ENCODE data around the gene CNOT2.

DNA sequence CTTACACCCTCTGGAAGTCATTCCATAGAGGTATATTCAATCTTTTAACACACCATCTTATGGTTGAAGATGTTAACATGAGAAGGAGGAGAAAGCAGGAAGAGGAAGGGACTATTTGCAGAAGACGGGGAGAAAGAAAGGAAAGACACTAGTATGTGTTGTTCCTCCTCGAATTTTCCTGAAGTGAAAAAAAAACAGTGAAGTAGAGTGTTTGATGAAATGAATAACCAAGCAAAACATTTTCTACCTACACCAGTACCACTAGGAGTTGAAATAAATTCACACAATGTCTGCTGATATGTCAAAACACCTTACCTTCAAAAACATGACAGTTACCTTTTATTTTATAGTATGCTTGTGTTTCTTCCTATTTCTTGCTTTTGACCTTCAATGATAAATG lies 1.4 kb upstream of the CNOT2 start:
- no peak for TF ChIP-seq POLR2AphosphoS5 (IDR thresholded peaks at IDR 0.05; ENCODE audit: borderline replicate concordance, low read depth, low read length)
- no peak for TF ChIP-seq EZH2 (IDR thresholded peaks at IDR 0.05)
